DOHH2 (cell line): ENCODE measurements around the gene SLC15A4.
"Not testable (repeated sequence)": the region's sequence is repeated elsewhere in the genome, so short reads cannot be mapped to it uniquely, and the experiment has no call there.

ENCODE experiments used
- H3F3A ChIP-seq: fragments of 200-600 bp; sonication (generic), shearing (Covaris generic); 2 replicates; pipeline ENCODE4 v1.6.0; 2016; ENCODE audit warnings: antibody characterized with exemption, mild to moderate bottlenecking; ENCODE audit not compliant: control insufficient read depth, insufficient read depth
- H3K27ac ChIP-seq: fragments of 200-600 bp; sonication (generic); 2 replicates; pipeline ENCODE4 v1.5.1; 2014; ENCODE audit warnings: low read depth, mild to moderate bottlenecking, low read length, moderate library complexity
- H3K27me3 ChIP-seq: fragments of 200-600 bp; sonication (generic); 2 replicates; pipeline ENCODE4 v1.6.1; 2014; ENCODE audit warnings: mild to moderate bottlenecking, low read length, mixed read lengths; ENCODE audit not compliant: control insufficient read depth
- H3K36me3 ChIP-seq: fragments of 200-600 bp; sonication (generic); 2 replicates; pipeline ENCODE4 v1.6.1; 2014; ENCODE audit warnings: mild to moderate bottlenecking, low read length, moderate library complexity, mixed read lengths; ENCODE audit not compliant: control insufficient read depth
- H3K4me1 ChIP-seq: fragments of 200-600 bp; sonication (generic); 2 replicates; pipeline ENCODE4 v1.6.1; 2014; ENCODE audit warnings: mild to moderate bottlenecking, low read length, mixed read lengths; ENCODE audit not compliant: control insufficient read depth
- H3K4me2 ChIP-seq: fragments of 200-600 bp; sonication (generic); 2 replicates; pipeline ENCODE4 v1.6.0; 2014; ENCODE audit warnings: mild to moderate bottlenecking, low read length, moderate library complexity
- H3K4me3 ChIP-seq: fragments of 200-600 bp; sonication (generic); 2 replicates; pipeline ENCODE4 v1.5.1; 2014; ENCODE audit warnings: mild to moderate bottlenecking, low read length, mixed read lengths
- H3K79me2 ChIP-seq: fragments of 200-600 bp; sonication (generic); 2 replicates; pipeline ENCODE4 v1.6.1; 2014; ENCODE audit warnings: mild to moderate bottlenecking, low read length, mixed read lengths; ENCODE audit not compliant: control insufficient read depth
- H3K9me2 ChIP-seq: fragments of 200-600 bp; sonication (generic); replicated peaks from 2 replicates; pipeline ENCODE4 v1.6.1; 2014; ENCODE audit warnings: mild to moderate bottlenecking, low read length, mixed read lengths; ENCODE audit not compliant: control insufficient read depth
- H3K9me3 ChIP-seq: fragments of 200-600 bp; sonication (generic); 2 replicates; pipeline ENCODE4 v1.6.1; 2014; ENCODE audit warnings: antibody characterized with exemption, low read length, mixed read lengths; ENCODE audit not compliant: control insufficient read depth, insufficient read depth
- H4K20me1 ChIP-seq: fragments of 200-600 bp; sonication (generic); 2 replicates; pipeline ENCODE4 v1.6.0; 2014; ENCODE audit warnings: low read depth, mild to moderate bottlenecking, antibody characterized with exemption, low read length, moderate library complexity; ENCODE audit not compliant: control insufficient read depth, insufficient read depth
- CTCF ChIP-seq: fragments of 200-600 bp; sonication (generic); IDR thresholded peaks from one replicate; pipeline ENCODE4 v1.5.1; 2014; ENCODE audit warnings: antibody characterized with exemption, mild to moderate bottlenecking, low read depth, low read length; ENCODE audit not compliant: poor library complexity, severe bottlenecking
- EZH2phosphoT487 ChIP-seq: fragments of 200-600 bp; sonication (generic); IDR thresholded peaks from 2 replicates; pipeline ENCODE4 v1.6.1; 2017; ENCODE audit warnings: borderline replicate concordance, mild to moderate bottlenecking, antibody characterized with exemption, low read length, moderate library complexity, mixed read lengths

Gene SLC15A4

GRCh38 chr12:128842579-128842978 is 18.8 kb upstream of the SLC15A4 start:
- no peak overlapping the region for H3K27ac ChIP-seq
- peaks cover 34% of the 10 kb centered on the region for H3K4me1 ChIP-seq
- H3K27me3 ChIP-seq, result no peaks in the 10 kb centered on the region
- H3K4me2 ChIP-seq, result no peak overlapping the region
- no peak for TF ChIP-seq EZH2phosphoT487
- no peak for TF ChIP-seq CTCF
- H4K20me1 ChIP-seq, result no peaks in the 10 kb centered on the region
- H3K79me2 ChIP-seq, result no peaks in the 10 kb centered on the region
- H3K4me3 ChIP-seq, result no peak overlapping the region
- H3K36me3 ChIP-seq, result no peaks in the 10 kb centered on the region
- peaks cover 8% of the 10 kb centered on the region for H3F3A ChIP-seq
- H3K9me2 ChIP-seq, result no peaks in the 10 kb centered on the region
- H3K9me3 ChIP-seq, result no peaks in the 10 kb centered on the region

DNA sequence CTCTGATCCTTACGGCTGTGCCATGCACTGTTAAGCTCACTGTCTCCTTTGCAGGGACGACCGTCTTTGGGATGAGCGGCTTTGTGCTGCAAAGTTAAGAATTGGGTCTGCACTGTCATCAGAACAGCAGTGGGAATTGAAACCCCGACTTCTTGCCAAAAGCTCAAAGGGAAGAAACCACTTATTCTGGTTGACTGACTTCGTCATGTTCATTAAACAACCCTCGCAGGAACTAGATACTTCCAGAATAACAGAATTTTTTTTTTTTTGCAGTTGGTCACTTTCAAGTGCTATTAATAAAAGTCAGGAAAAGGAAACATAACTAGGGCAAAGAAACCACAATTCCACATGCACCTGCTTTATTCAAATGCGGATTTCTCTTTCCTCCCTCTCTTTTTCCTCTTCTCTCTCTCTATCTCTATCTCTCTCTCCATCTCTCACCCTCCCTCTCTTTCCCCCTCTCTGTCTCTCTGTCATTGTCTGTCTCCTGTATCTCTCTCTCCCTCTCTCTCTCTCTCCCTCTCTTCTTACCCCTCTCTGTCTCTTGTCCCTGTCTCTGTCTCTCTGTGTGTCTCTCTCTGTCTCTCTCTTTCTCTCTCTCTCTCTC is 17.2 kb upstream of the SLC15A4 start:
- Histone ChIP-seq H3K79me2 (no peaks in the 10 kb centered on the region), H3K36me3 (no peaks in the 10 kb centered on the region), H4K20me1 (no peaks in the 10 kb centered on the region), H3K9me2 (no peaks in the 10 kb centered on the region), H3K4me1 (peaks cover 34% of the 10 kb centered on the region), H3K27me3 (no peaks in the 10 kb centered on the region), H3K4me3 (peak overlapping the region; percentile 59), H3K27ac (peak overlapping the region; percentile 46), H3K9me3 (no peaks in the 10 kb centered on the region), H3K4me2 (peak overlapping the region; percentile 81), H3F3A (peaks cover 8% of the 10 kb centered on the region)
- no peak for TF ChIP-seq CTCF
- TF ChIP-seq EZH2phosphoT487, result no peak

GRCh38 chr12:128839885-128840284 is 16.1 kb upstream of the SLC15A4 start:
- not testable (repeated sequence) for H3K9me3 ChIP-seq, H3K4me2 ChIP-seq, H3K36me3 ChIP-seq, H3F3A ChIP-seq, H3K9me2 ChIP-seq, H3K27me3 ChIP-seq, H4K20me1 ChIP-seq, H3K79me2 ChIP-seq, H3K4me3 ChIP-seq, H3K27ac ChIP-seq
- peaks cover 34% of the 10 kb centered on the region for H3K4me1 ChIP-seq

DNA sequence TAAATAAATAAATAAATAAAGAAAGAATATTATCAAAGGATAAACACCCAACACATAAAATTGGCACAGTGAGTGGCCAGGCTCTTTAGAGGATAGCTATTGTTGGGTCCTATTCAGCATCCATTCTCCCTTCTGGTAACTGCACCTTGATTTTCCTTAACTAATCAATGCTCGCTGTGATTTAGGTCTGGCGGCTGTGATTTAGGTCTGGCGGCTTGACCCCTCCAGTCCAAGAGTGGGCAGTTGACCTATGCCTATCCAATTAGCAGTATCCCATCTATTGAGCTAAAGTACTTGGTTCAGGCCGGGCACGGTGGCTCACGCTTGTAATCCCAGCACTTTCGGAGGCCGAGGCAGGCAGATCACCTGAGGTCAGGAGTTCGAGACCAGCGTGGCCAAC is 9.7 kb upstream of the SLC15A4 start:
- Histone ChIP-seq H3F3A (peaks cover 21% of the 10 kb centered on the region), H3K9me3 (no peaks in the 10 kb centered on the region), H3K4me1 (peaks cover 31% of the 10 kb centered on the region), H3K27me3 (no peaks in the 10 kb centered on the region), H3K79me2 (no peaks in the 10 kb centered on the region), H3K27ac (no peak overlapping the region), H3K9me2 (no peaks in the 10 kb centered on the region), H3K36me3 (no peaks in the 10 kb centered on the region), H3K4me3 (no peak overlapping the region), H3K4me2 (no peak overlapping the region), H4K20me1 (no peaks in the 10 kb centered on the region)
- TF ChIP-seq EZH2phosphoT487, result no peak
- no peak for TF ChIP-seq CTCF
